Measurements from ENCODE around the gene SANBR. TPM values are rescaled to one million over a fixed set of nuclear protein-coding genes. Genes with fewer than 3 reads are reported as not detected.
A peak's percentile ranks its signal among the peaks of the same experiment; 100 is the strongest.

The SANBR gene
- total RNA-seq, 6 donors from 2014 or later: 7.3 to 40.3 (median 9.0) TPM

GRCh38 chr2:61045226-61045625 is 20.4 kb upstream of the SANBR start:
- no peak for TF ChIP-seq CTCF (IDR thresholded peaks at IDR 0.05)
- no peak for TF ChIP-seq EP300 (IDR thresholded peaks at IDR 0.05)
- no peak for TF ChIP-seq POLR2A (IDR thresholded peaks at IDR 0.05)
- no peak for TF ChIP-seq POLR2AphosphoS5 (IDR thresholded peaks at IDR 0.05)
- peak overlapping the region in 1 of 4 donors; percentile 17 for H3K27ac ChIP-seq
- DNase-seq (no peak), ATAC-seq (ENCODE audit: low FRiP score in 2 of 2) (no peak)
- H3K4me1 ChIP-seq: peaks cover 6 to 17% (median 12%) of the 10 kb centered on the region in 4 donors
- H3K9me3 ChIP-seq: no peaks in the 10 kb centered on the region
- H3K4me3 ChIP-seq: no peak overlapping the region
- peaks cover 4 to 46% (median 17%) of the 10 kb centered on the region in 4 donors for H3K36me3 ChIP-seq
- 56 to 67% methylated on average over 2 of the region's 2 CpGs for WGBS, 2 donors
- H3K27me3 ChIP-seq: no peaks in the 10 kb centered on the region

GRCh38 chr2:61045999-61046398 is 19.7 kb upstream of the SANBR start:
- peaks cover 6 to 17% (median 12%) of the 10 kb centered on the region in 4 donors for H3K4me1 ChIP-seq
- ATAC-seq (ENCODE audit: low FRiP score in 2 of 2): no peak
- no peaks in the 10 kb centered on the region for H3K27me3 ChIP-seq
- 38 to 39% methylated on average over 4 of the region's 4 CpGs for WGBS, 2 donors
- no peak for TF ChIP-seq EP300 (IDR thresholded peaks at IDR 0.05)
- TF ChIP-seq POLR2AphosphoS5 (IDR thresholded peaks at IDR 0.05): no peak
- TF ChIP-seq POLR2A (IDR thresholded peaks at IDR 0.05): no peak
- TF ChIP-seq CTCF (IDR thresholded peaks at IDR 0.05): no peak
- peak overlapping the region in 1 of 4 donors; percentile 17 for H3K27ac ChIP-seq
- no peaks in the 10 kb centered on the region for H3K9me3 ChIP-seq
- H3K4me3 ChIP-seq: no peak overlapping the region
- peaks cover 4 to 53% (median 20%) of the 10 kb centered on the region in 4 donors for H3K36me3 ChIP-seq
- no peak for DNase-seq

GRCh38 chr2:61055557-61055956 is 10.1 kb upstream of the SANBR start:
- peaks cover 0 to 34% (median 10%) of the 10 kb centered on the region in 4 donors for H3K36me3 ChIP-seq
- ATAC-seq (ENCODE audit: low FRiP score in 2 of 2) (no peak), DNase-seq (no peak)
- TF ChIP-seq POLR2A (IDR thresholded peaks at IDR 0.05) (no peak), POLR2AphosphoS5 (IDR thresholded peaks at IDR 0.05) (no peak), EP300 (IDR thresholded peaks at IDR 0.05) (no peak), CTCF (IDR thresholded peaks at IDR 0.05) (no peak)
- H3K27ac ChIP-seq: no peak overlapping the region
- no peak overlapping the region for H3K4me3 ChIP-seq
- WGBS, 2 donors: 62 to 75% methylated on average over 2 of the region's 2 CpGs
- H3K27me3 ChIP-seq: no peaks in the 10 kb centered on the region
- H3K4me1 ChIP-seq: no peaks in the 10 kb centered on the region
- no peaks in the 10 kb centered on the region for H3K9me3 ChIP-seq

- Histone ChIP-seq H3K4me3 (no peak overlapping the region), H3K27me3 (no peaks in the 10 kb centered on the region), H3K4me1 (no peaks in the 10 kb centered on the region), H3K27ac (no peak overlapping the region), H3K9me3 (no peaks in the 10 kb centered on the region), H3K36me3 (peaks cover 0 to 21% (median 6%) of the 10 kb centered on the region in 4 donors)
- TF ChIP-seq POLR2AphosphoS5 (IDR thresholded peaks at IDR 0.05) (no peak), CTCF (IDR thresholded peaks at IDR 0.05) (no peak), POLR2A (IDR thresholded peaks at IDR 0.05) (no peak), EP300 (IDR thresholded peaks at IDR 0.05) (no peak)
- ATAC-seq (ENCODE audit: low FRiP score in 2 of 2) (no peak), DNase-seq (no peak)
Observed at GRCh38 chr2:61057562-61057961, 8.1 kb upstream of the SANBR start.

- Histone ChIP-seq H3K27ac (no peak overlapping the region), H3K4me1 (no peaks in the 10 kb centered on the region), H3K36me3 (peaks cover 0 to 15% (median 4%) of the 10 kb centered on the region in 4 donors), H3K27me3 (no peaks in the 10 kb centered on the region), H3K4me3 (no peak overlapping the region), H3K9me3 (no peaks in the 10 kb centered on the region)
- DNase-seq (no peak), ATAC-seq (ENCODE audit: low FRiP score in 2 of 2) (no peak)
- TF ChIP-seq POLR2A (IDR thresholded peaks at IDR 0.05): no peak
- TF ChIP-seq POLR2AphosphoS5 (IDR thresholded peaks at IDR 0.05): no peak
Observed at GRCh38 chr2:61059382-61059781, 6.3 kb upstream of the SANBR start.

Data from upper lobe of left lung (tissue), 6 donors.